Caco-2 (cell line): ENCODE measurements around the gene SGCD. TPM values are rescaled to one million over a fixed set of nuclear protein-coding genes. Genes with fewer than 3 reads are reported as not detected.

Experiments
- BruUV-seq: library from RNA; stranded (reverse); fragments of 400-500 nt; replicated peaks from 2 replicates; lab custom pipeline; 2021; lab: Mats Ljungman, UMichigan
- CTCF ChIA-PET: fragments of 300-600 bp; sonication (Branson Sonifier 250); formaldehyde crosslinking; loops from one replicate; lab custom pipeline; 2022; ENCODE audit warnings: antibody characterized with exemption; lab: Charles Lee
- POLR2A ChIA-PET: fragments of 300-600 bp; sonication (Branson Sonifier 250); formaldehyde crosslinking; loops from one replicate; lab custom pipeline; 2022; ENCODE audit warnings: antibody characterized with exemption; lab: Charles Lee
- DNase-seq, 2 experiments: peaks; one replicate each; pipeline versions ENCODE4 v3.0.0 to v3.0.0-alpha.2; 2020 to 2022
- H3K27me3 ChIP-seq: replicated peaks from 2 replicates; pipeline ENCODE4 v1.6.0; 2011; ENCODE audit warnings: low read length; ENCODE audit not compliant: control insufficient read depth, insufficient read depth
- H3K36me3 ChIP-seq: 2 replicates; pipeline ENCODE4 v1.5.1; 2011; ENCODE audit warnings: low read length; ENCODE audit not compliant: control insufficient read depth, insufficient read depth
- H3K4me1 ChIP-seq: fragments of 250-450 bp; sonication (Bioruptor Pico); 2 replicates; pipeline ENCODE4 v1.5.1; 2020; ENCODE audit warnings: mild to moderate bottlenecking
- H3K4me3 ChIP-seq: 2 replicates; pipeline ENCODE4 v1.5.1; 2011; ENCODE audit warnings: low read depth, mild to moderate bottlenecking, control low read depth, low read length
- H3K9me3 ChIP-seq: fragments of 250-450 bp; sonication (Bioruptor Pico); 2 replicates; pipeline ENCODE4 v1.5.1; 2020; ENCODE audit warnings: mild to moderate bottlenecking, moderate library complexity
- H3K27ac Mint-ChIP-seq: one replicate; pipeline ENCODE4 v1.8.0; 2022; ENCODE audit warnings: mixed read lengths; ENCODE audit not compliant: unreplicated experiment
- H3K27me3 Mint-ChIP-seq: one replicate; pipeline ENCODE4 v1.8.0; 2022; ENCODE audit warnings: mixed read lengths; ENCODE audit not compliant: insufficient read depth, unreplicated experiment
- H3K36me3 Mint-ChIP-seq: one replicate; pipeline ENCODE4 v1.8.0; 2022; ENCODE audit warnings: mild to moderate bottlenecking, mixed read lengths; ENCODE audit not compliant: insufficient read depth, unreplicated experiment
- H3K4me1 Mint-ChIP-seq: one replicate; pipeline ENCODE4 v1.8.0; 2022; ENCODE audit warnings: low read depth, mixed read lengths; ENCODE audit not compliant: unreplicated experiment
- H3K4me3 Mint-ChIP-seq: one replicate; pipeline ENCODE4 v1.8.0; 2022; ENCODE audit warnings: mild to moderate bottlenecking, moderate library complexity, mixed read lengths; ENCODE audit not compliant: unreplicated experiment
- H3K9me3 Mint-ChIP-seq: one replicate; pipeline ENCODE4 v1.8.0; 2022; ENCODE audit warnings: mixed read lengths; ENCODE audit not compliant: unreplicated experiment
- CTCF ChIP-seq, 2 experiments: fragments of 200-600 bp in 1 of 2; IDR thresholded peaks; 1 replicate in 1 of 2; 2 replicates in 1 of 2; pipeline versions ENCODE4 v1.5.1 to v1.8.0; 2011 to 2022; ENCODE audit warnings: antibody characterized with exemption in 1 of 2, control low read depth in 1 of 2, inconsistent platforms in 1 of 2, low read depth in 1 of 2, low read length in 1 of 2, mild to moderate bottlenecking in 1 of 2, moderate library complexity in 1 of 2; ENCODE audit not compliant: insufficient read depth in 1 of 2, severe bottlenecking in 1 of 2, unreplicated experiment in 1 of 2
- intact Hi-C: fragments of 100-400 bp; cut with micrococcal nuclease; formaldehyde crosslinking; loops from one replicate; pipeline ENCODE4 v1.10.0; 2022; ENCODE audit not compliant: unreplicated experiment
- total RNA-seq: library from RNA; stranded (reverse); gene quantifications from 2 replicates; pipeline ENCODE4 v1.2.3, GENCODE V29; 2022

SGCD gene
- total RNA-seq, 1 experiment from 2014 or later: 0.20 TPM

GRCh38 chr5:156685481-156685880, 358.5 kb downstream of the SGCD start:
- no peak overlapping the region for H3K27ac Mint-ChIP-seq
- no peaks in the 10 kb centered on the region for H3K36me3 ChIP-seq
- intact Hi-C loops: no loop called here
- H3K27me3 ChIP-seq: no peaks in the 10 kb centered on the region; the same call in 1 of the 2 replicates
- H3K36me3 Mint-ChIP-seq: no peaks in the 10 kb centered on the region
- H3K4me3 Mint-ChIP-seq: no peak overlapping the region
- POLR2A ChIA-PET: no interaction called here
- H3K4me1 Mint-ChIP-seq: no peaks in the 10 kb centered on the region
- CTCF ChIA-PET: no interaction called here
- H3K9me3 ChIP-seq: no peaks in the 10 kb centered on the region
- TF ChIP-seq CTCF (IDR thresholded peaks at IDR 0.05; ENCODE audit: insufficient read depth in 1 of 2, low read depth in 1 of 2, low read length in 1 of 2, severe bottlenecking in 1 of 2, unreplicated experiment in 1 of 2): no peak
- DNase-seq: no peak
- H3K9me3 Mint-ChIP-seq: peaks cover 5% of the 10 kb centered on the region
- no peaks in the 10 kb centered on the region for H3K4me1 ChIP-seq
- no peak overlapping the region for H3K4me3 ChIP-seq
- no TSS peak for BruUV-seq
- H3K27me3 Mint-ChIP-seq: no peaks in the 10 kb centered on the region

DNA sequence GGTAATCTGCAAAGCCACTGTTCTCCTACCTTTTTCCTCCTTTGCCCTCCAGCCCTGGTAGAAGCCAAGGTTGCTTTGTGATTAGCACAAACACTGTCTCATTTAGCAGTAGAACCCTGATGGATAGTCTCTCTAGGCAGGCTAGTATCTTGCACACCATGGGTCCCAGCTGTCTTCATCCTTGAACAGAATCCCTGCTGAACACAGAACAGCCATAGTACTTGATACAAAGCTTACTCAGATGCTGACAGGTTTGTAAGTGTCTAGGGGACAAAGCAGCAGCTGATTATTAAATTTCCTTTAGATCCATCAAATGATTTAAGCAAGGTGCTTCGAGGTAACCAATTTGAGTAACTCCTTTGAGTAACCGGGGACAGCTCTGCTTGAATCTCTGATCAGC, 359.4 kb downstream of the SGCD start:
- Mint-ChIP-seq H3K36me3 (no peaks in the 10 kb centered on the region), H3K27me3 (no peaks in the 10 kb centered on the region), H3K4me3 (no peak overlapping the region), H3K27ac (no peak overlapping the region), H3K4me1 (no peaks in the 10 kb centered on the region), H3K9me3 (peaks cover 9% of the 10 kb centered on the region)
- no peaks in the 10 kb centered on the region for H3K9me3 ChIP-seq
- H3K4me1 ChIP-seq: no peaks in the 10 kb centered on the region
- H3K4me3 ChIP-seq: no peak overlapping the region
- no peaks in the 10 kb centered on the region; the same call in 1 of the 2 replicates for H3K27me3 ChIP-seq
- DNase-seq: no peak
- intact Hi-C loops: no loop called here
- H3K36me3 ChIP-seq: no peaks in the 10 kb centered on the region
- ChIA-PET POLR2A (no interaction called here), CTCF (no interaction called here)
- TF ChIP-seq CTCF (IDR thresholded peaks at IDR 0.05; ENCODE audit: insufficient read depth in 1 of 2, low read depth in 1 of 2, low read length in 1 of 2, severe bottlenecking in 1 of 2, unreplicated experiment in 1 of 2): no peak
- BruUV-seq: no TSS peak

DNA sequence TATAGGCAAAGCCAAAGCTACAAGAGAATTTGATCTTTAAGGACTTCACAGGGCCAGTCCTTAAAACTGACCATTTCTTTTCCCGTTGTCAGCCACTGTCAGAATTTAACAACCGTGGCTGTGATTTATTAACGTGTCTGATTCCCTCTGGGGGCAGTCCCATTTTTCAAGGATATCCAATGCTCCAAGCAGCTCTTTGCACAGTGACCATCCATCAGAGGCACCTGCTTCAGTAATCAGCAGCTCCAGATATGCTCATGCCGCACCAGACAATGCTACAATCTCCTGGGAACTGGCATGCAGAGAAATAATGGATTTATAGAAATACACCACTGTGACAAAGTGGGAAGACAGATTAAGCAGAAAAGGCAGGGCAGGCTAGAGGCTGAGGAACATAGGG, 359.8 kb downstream of the SGCD start:
- H3K36me3 ChIP-seq: no peaks in the 10 kb centered on the region
- POLR2A ChIA-PET: no interaction called here
- CTCF ChIA-PET: no interaction called here
- intact Hi-C loops: no loop called here
- no peaks in the 10 kb centered on the region for H3K36me3 Mint-ChIP-seq
- no peak overlapping the region for H3K4me3 Mint-ChIP-seq
- DNase-seq: no peak
- no TSS peak for BruUV-seq
- H3K27me3 Mint-ChIP-seq: no peaks in the 10 kb centered on the region
- H3K9me3 ChIP-seq: no peaks in the 10 kb centered on the region
- no peaks in the 10 kb centered on the region for H3K4me1 ChIP-seq
- H3K4me1 Mint-ChIP-seq: no peaks in the 10 kb centered on the region
- H3K27me3 ChIP-seq: no peaks in the 10 kb centered on the region; the same call in 1 of the 2 replicates
- TF ChIP-seq CTCF (IDR thresholded peaks at IDR 0.05; ENCODE audit: insufficient read depth in 1 of 2, low read depth in 1 of 2, low read length in 1 of 2, severe bottlenecking in 1 of 2, unreplicated experiment in 1 of 2): no peak
- no peak overlapping the region for H3K27ac Mint-ChIP-seq
- H3K4me3 ChIP-seq: no peak overlapping the region
- peaks cover 9% of the 10 kb centered on the region for H3K9me3 Mint-ChIP-seq
